GM12878 (cell line): Measurements from ENCODE around the gene RAB24. TPM values are rescaled to one million over a fixed set of nuclear protein-coding genes. Genes with fewer than 3 reads are reported as not detected.

ENCODE experiments used
- ATAC-seq: fragments of 200-7000 bp; cut with Tn5 transposase; 3 replicates; pipeline ENCODE4 v1.9.1; 2020; ENCODE audit warnings: mild to moderate bottlenecking, moderate library complexity
- BruUV-seq: library from RNA; stranded (reverse); fragments of 400-500 nt; replicated peaks from 2 replicates; lab custom pipeline; 2021; lab: Mats Ljungman, UMichigan
- CTCF ChIA-PET: fragments of 300-600 bp; sonication (Branson Sonifier 250); formaldehyde crosslinking; extraction: SDS; loops from one replicate; lab custom pipeline; 2021; ENCODE audit warnings: inconsistent platforms; lab: Yijun Ruan, JAX
- POLR2A ChIA-PET: fragments of 350-600 bp; formaldehyde crosslinking; extraction: SDS; loops from one replicate; lab custom pipeline; 2021; ENCODE audit warnings: inconsistent platforms; lab: Charles Lee
- RAD21 ChIA-PET: fragments of 300-600 bp; sonication (Branson Sonifier 250); formaldehyde crosslinking; loops from one replicate; lab custom pipeline; 2023; ENCODE audit warnings: antibody characterized with exemption; ENCODE audit not compliant: unreplicated experiment; lab: Charles Lee
- SMC1A ChIA-PET: fragments of 300-600 bp; sonication (Branson Sonifier 250); formaldehyde crosslinking; loops from one replicate; lab custom pipeline; 2023; ENCODE audit not compliant: unreplicated experiment, uncharacterized antibody; lab: Charles Lee
- DNase-seq: peaks from one replicate; pipeline ENCODE4 v3.0.0-alpha.2; 2011; ENCODE audit warnings: low read depth, low spot score
- FAIRE-seq: peaks from 3 replicates; lab custom pipeline; 2011; peaks lifted over from hg19 to GRCh38; lab: Jason Lieb, UNC
- H2AFZ ChIP-seq: 2 replicates; pipeline ENCODE4 v1.6.0; 2011; ENCODE audit warnings: low read depth, low read length, control low read depth; ENCODE audit not compliant: control insufficient read depth
- H3K27ac ChIP-seq: 2 replicates; pipeline ENCODE4 v1.5.1; 2011; ENCODE audit warnings: control low read depth; ENCODE audit not compliant: control insufficient read depth, insufficient read depth
- H3K27me3 ChIP-seq, 2 experiments: replicated peaks in 1 of 2; 2 replicates each; pipeline versions ENCODE4 v1.6.0 to v1.6.1; 2011; ENCODE audit warnings: low read length in 1 of 2; ENCODE audit not compliant: control insufficient read depth in 2 of 2, insufficient read depth in 2 of 2
- H3K36me3 ChIP-seq, 2 experiments: 2 replicates each; pipeline ENCODE4 v1.5.1; 2011; ENCODE audit warnings: low read length in 1 of 2; ENCODE audit not compliant: control insufficient read depth in 2 of 2, insufficient read depth in 2 of 2
- H3K4me1 ChIP-seq: 2 replicates; pipeline ENCODE4 v1.6.1; 2011; ENCODE audit warnings: mild to moderate bottlenecking, low read length, moderate library complexity, mixed read lengths; ENCODE audit not compliant: control insufficient read depth, insufficient read depth
- H3K4me2 ChIP-seq: 2 replicates; pipeline ENCODE4 v1.6.0; 2011; ENCODE audit warnings: control low read depth; ENCODE audit not compliant: control insufficient read depth, insufficient read depth
- H3K4me3 ChIP-seq: fragments of 200-600 bp; sonication (generic); 2 replicates; pipeline ENCODE4 v1.5.1; 2016
- H3K79me2 ChIP-seq: 2 replicates; pipeline ENCODE4 v1.6.0; 2011; ENCODE audit warnings: low read length; ENCODE audit not compliant: control insufficient read depth, insufficient read depth
- H3K9ac ChIP-seq: 2 replicates; pipeline ENCODE4 v1.8.0; 2011; ENCODE audit warnings: low read length, control low read depth, mixed read lengths; ENCODE audit not compliant: control insufficient read depth, insufficient read depth
- H3K9me3 ChIP-seq: replicated peaks from 3 replicates; pipeline ENCODE4 v1.5.1; 2011; ENCODE audit warnings: mild to moderate bottlenecking, low read length; ENCODE audit not compliant: control insufficient read depth, insufficient read depth
- H4K20me1 ChIP-seq: 2 replicates; pipeline ENCODE4 v1.6.0; 2011; ENCODE audit not compliant: control insufficient read depth, insufficient read depth
- ATF2 ChIP-seq: IDR thresholded peaks from 2 replicates; pipeline ENCODE4 v1.6.1; 2012; ENCODE audit warnings: low read length, inconsistent platforms
- BHLHE40 ChIP-seq, 2 experiments: fragments of 450-650 bp in 1 of 2; IDR thresholded peaks; 2 replicates each; pipeline ENCODE4 v1.6.1; 2011 to 2017; ENCODE audit warnings: low read depth in 2 of 2, borderline replicate concordance in 1 of 2, improper control_type of control experiment in 1 of 2, low read length in 1 of 2, mild to moderate bottlenecking in 1 of 2
- FOS ChIP-seq: IDR thresholded peaks from 3 replicates; pipeline ENCODE4 v1.6.1; 2011; ENCODE audit warnings: borderline replicate concordance; ENCODE audit not compliant: insufficient read length; ENCODE audit errors: extremely low read depth
- HDGF ChIP-seq: fragments of 450-650 bp; IDR thresholded peaks from 2 replicates; pipeline ENCODE4 v1.6.1; 2016; ENCODE audit warnings: antibody characterized with exemption
- IKZF1 ChIP-seq: fragments of 450-650 bp; conservative IDR thresholded peaks from 2 replicates; pipeline ENCODE4 v1.6.1; 2017; ENCODE audit warnings: antibody characterized with exemption, mild to moderate bottlenecking
- IKZF2 ChIP-seq, 2 experiments: fragments of 450-650 bp; IDR thresholded peaks; 2 replicates each; pipeline ENCODE4 v1.6.1; 2017; ENCODE audit warnings: mild to moderate bottlenecking in 2 of 2, moderate library complexity in 2 of 2
- PAX8 ChIP-seq: fragments of 450-650 bp; IDR thresholded peaks from 2 replicates; pipeline ENCODE4 v1.6.1; 2017; ENCODE audit warnings: mild to moderate bottlenecking, moderate library complexity
- RELA ChIP-seq: fragments of 450-650 bp; IDR thresholded peaks from 2 replicates; pipeline ENCODE4 v1.8.0; 2014; ENCODE audit warnings: borderline replicate concordance; ENCODE audit not compliant: partially characterized antibody
- RELB ChIP-seq: fragments of 450-650 bp; IDR thresholded peaks from 2 replicates; pipeline ENCODE4 v1.6.1; 2017; ENCODE audit warnings: low read depth, mild to moderate bottlenecking, moderate library complexity
- YBX1 ChIP-seq: fragments of 450-650 bp; IDR thresholded peaks from 2 replicates; pipeline ENCODE4 v1.6.1; 2016; ENCODE audit warnings: antibody characterized with exemption
- ZNF207 ChIP-seq: fragments of 450-650 bp; IDR thresholded peaks from 2 replicates; pipeline ENCODE4 v1.6.1; 2014; ENCODE audit warnings: antibody characterized with exemption, mild to moderate bottlenecking, borderline replicate concordance
- ZNF687 ChIP-seq: fragments of 450-650 bp; IDR thresholded peaks from 2 replicates; pipeline ENCODE4 v1.6.1; 2017; ENCODE audit warnings: mild to moderate bottlenecking, moderate library complexity
- WGBS: methylation state at CpG from one replicate; pipeline ENCODE4 v1.1.6; 2016; ENCODE audit warnings: low lambda C conversion rate; ENCODE audit not compliant: insufficient replicate concordance, insufficient coverage; ENCODE audit errors: missing lambda C conversion rate; 5-methylcytosine and 5-hydroxymethylcytosine counted together
- in situ Hi-C: fragments of 300-500 bp; cut with MboI; formaldehyde crosslinking; loops from 9 replicates; pipeline ENCODE4 v1.14.3; 2018; ENCODE audit warnings: mixed read lengths
- intact Hi-C: fragments of 100-400 bp; cut with micrococcal nuclease; formaldehyde crosslinking; loops from one replicate; pipeline ENCODE4 v1.14.2; 2022; ENCODE audit not compliant: unreplicated experiment
- polyA plus RNA-seq, 11 experiments: library from polyadenylated mRNA; depleted of rRNA in 4 of 11; unstranded in 6 of 11; stranded (reverse) in 5 of 11; fragments of >200 nt; fragmentation: Nextera tagmentation in 4 of 11; fragmentation: Illumina TruSeq in 1 of 11; extraction: Ambion mirVana in 4 of 11; extraction: Trizol in 1 of 11; gene quantifications; 1 replicate in 1 of 11; 2 replicates in 10 of 11; pipeline versions ENCODE4 v1.2.1 to v1.2.3, GENCODE V29; 2011 to 2016; ENCODE audit warnings: inconsistent platforms in 2 of 11, missing spikeins in 2 of 11, low read depth in 1 of 11
- total RNA-seq, 4 experiments: library from RNA; depleted of rRNA in 3 of 4; stranded (reverse); fragments of >200 nt in 3 of 4; fragmentation: Illumina TruSeq in 1 of 4; extraction: Trizol in 1 of 4; gene quantifications; 2 replicates each; pipeline versions ENCODE4 v1.2.1 to v1.2.3, GENCODE V29; 2013 to 2021

Gene RAB24
- total and polyA plus RNA-seq, 10 of the 15 experiments (the other 5 are each of a cell fraction or from before 2014, with no cell fraction given), result 8.0 to 44.4 (median 24.4) TPM

- Histone ChIP-seq H3K9me3 (peaks cover 3% of the 10 kb centered on the region; the same call in 1 of the 3 replicates), H3K79me2 (peaks cover 32% of the 10 kb centered on the region), H3K4me3 (no peak overlapping the region), H3K27ac (no peak overlapping the region), H4K20me1 (no peaks in the 10 kb centered on the region), H3K4me2 (no peak overlapping the region), H3K9ac (no peak overlapping the region), H3K36me3 (peaks cover 0 to 4% of the 10 kb centered on the region in 2 experiments; a peak in 2 of 4 replicates), H3K4me1 (peaks cover 28% of the 10 kb centered on the region), H3K27me3 (no peaks in the 10 kb centered on the region), H2AFZ (no peak overlapping the region)
- no TSS peak for BruUV-seq
- CTCF ChIA-PET, result interaction anchor here (1.9 to 7.2 kb wide), 4 partner anchors 12 to 101 kb away, joined by 6 to 46 read pairs (median 16); no protein-coding TSS in a partner anchor
- ATAC-seq, result no peak
- SMC1A ChIA-PET, result interaction anchor here (0.6 to 3.4 kb wide), 4 partner anchors 9 to 205 kb away, joined by 3 to 20 read pairs (median 12); no protein-coding TSS in a partner anchor
- 0% methylated on average over 1 of the region's 5 CpGs for WGBS
- POLR2A ChIA-PET, result interaction anchor here (0.6 to 1.7 kb wide), 4 partner anchors 29 to 168 kb away, joined by 3 to 7 read pairs (median 4); no protein-coding TSS in a partner anchor
- RAD21 ChIA-PET, result interaction anchor here (0.7 to 2.9 kb wide), 3 partner anchors 8 to 100 kb away, joined by 3 to 20 read pairs (median 7); no protein-coding TSS in a partner anchor
- FAIRE-seq, result no peak
- no peak for DNase-seq
- in situ Hi-C loops, result no loop called here
- intact Hi-C loops, result no loop called here
- no peak for TF ChIP-seq IKZF2 (IDR thresholded peaks at IDR 0.05)
- TF ChIP-seq RELB, result no peak
- TF ChIP-seq HDGF, result no peak
- TF ChIP-seq ATF2, result no peak
- no peak for TF ChIP-seq BHLHE40 (IDR thresholded peaks at IDR 0.05; ENCODE audit: borderline replicate concordance in 1 of 2, low read depth in 2 of 2, low read length in 1 of 2)
- no peak for TF ChIP-seq ZNF207
- TF ChIP-seq PAX8, result no peak
- TF ChIP-seq IKZF1, result no peak
- TF ChIP-seq YBX1, result no peak
- TF ChIP-seq ZNF687, result no peak
- no peak for TF ChIP-seq RELA
- TF ChIP-seq FOS, result no peak
Measured at GRCh38 chr5:177353093-177353492, 49.6 kb upstream of the RAB24 start.
